ENCODE measurements around the gene RNASEH1. TPM values are rescaled to one million over a fixed set of nuclear protein-coding genes. Genes with fewer than 3 reads are reported as not detected.
A peak's percentile ranks its signal among the peaks of the same experiment; 100 is the strongest.

RNASEH1 gene, protein sequence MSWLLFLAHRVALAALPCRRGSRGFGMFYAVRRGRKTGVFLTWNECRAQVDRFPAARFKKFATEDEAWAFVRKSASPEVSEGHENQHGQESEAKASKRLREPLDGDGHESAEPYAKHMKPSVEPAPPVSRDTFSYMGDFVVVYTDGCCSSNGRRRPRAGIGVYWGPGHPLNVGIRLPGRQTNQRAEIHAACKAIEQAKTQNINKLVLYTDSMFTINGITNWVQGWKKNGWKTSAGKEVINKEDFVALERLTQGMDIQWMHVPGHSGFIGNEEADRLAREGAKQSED
- total RNA-seq (10 to 100 TPM; 19.6 to 21.2 (median 20.0) TPM), polyA plus RNA-seq (17.3 TPM)
- long read RNA-seq, donor 1, transcript RNASEH1-201 (8 exons, 1,887 nt) = major isoform, 67 of 78 reads
- long read RNA-seq, donor 1, partial matches to known transcripts = 2 of 78 reads
- long read RNA-seq, donor 1, other reads (novel, unspliced or antisense) = 9 of 78 reads
- long read RNA-seq, donor 2, transcript RNASEH1-201 (8 exons, 1,887 nt) = major isoform, 23 of 28 reads
- long read RNA-seq, donor 2, partial matches to known transcripts = 1 of 28 reads
- long read RNA-seq, donor 2, other reads (novel, unspliced or antisense) = 4 of 28 reads
- long read RNA-seq, donor 3, transcript RNASEH1-201 (8 exons, 1,887 nt) = major isoform, 150 of 185 reads
- long read RNA-seq, donor 3, partial matches to known transcripts = 12 of 185 reads
- long read RNA-seq, donor 3, other reads (novel, unspliced or antisense) = 20 of 185 reads
- long read RNA-seq, donor 4, transcript RNASEH1-201 (8 exons, 1,887 nt) = major isoform, 27 of 31 reads
- long read RNA-seq, donor 4, partial matches to known transcripts = 1 of 31 reads
- long read RNA-seq, donor 4, other reads (novel, unspliced or antisense) = 3 of 31 reads

DNA sequence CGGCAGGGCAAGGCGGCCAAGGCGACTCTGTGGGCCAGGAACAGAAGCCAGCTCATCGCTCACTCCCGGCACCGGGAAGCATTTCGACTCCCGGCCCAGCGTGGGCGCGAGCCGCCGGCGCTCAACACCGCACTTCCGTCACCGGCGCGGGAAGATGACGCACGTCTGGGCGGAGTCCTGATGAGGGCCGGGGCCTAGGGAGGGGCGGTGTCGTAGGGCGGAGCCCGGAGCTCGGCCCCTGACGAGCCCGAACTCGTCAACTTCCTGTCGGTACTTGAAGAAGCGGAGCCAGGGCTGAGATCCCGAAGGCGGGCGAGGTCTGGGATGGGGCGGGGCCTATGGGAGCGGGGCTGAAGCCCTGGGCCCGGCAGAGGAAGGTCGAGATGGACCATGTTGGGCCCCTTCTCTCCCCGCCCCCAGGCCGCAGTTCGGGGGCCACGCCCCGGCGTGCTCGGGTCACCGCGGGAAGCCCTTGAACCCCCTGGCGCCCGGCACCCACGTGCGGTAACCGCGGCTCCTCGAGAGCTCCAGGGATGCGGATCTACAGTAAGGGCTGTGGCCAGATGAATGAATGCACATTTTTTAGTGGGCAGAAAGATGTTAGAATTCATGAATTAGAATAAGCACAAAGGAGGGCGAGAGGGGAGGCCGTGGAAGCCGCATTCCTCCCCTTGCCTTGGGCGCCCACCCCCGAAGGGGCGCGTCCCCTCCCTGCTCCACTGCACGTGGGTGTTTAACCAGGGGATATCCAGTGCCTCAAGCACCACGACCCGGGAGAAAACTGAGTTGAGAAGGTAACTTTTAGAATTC, at the start of gene RNASEH1:
Gene RNASEH1, minus strand, starts transcription at position 129 of the 810 bp plus-strand sequence. Its CDS starts 73 bp downstream, at position 56.
- peak within 1 kb of the TSS; percentile 83 for H3K4me3 ChIP-seq (ENCODE audit: low read length)
- H3K27me3 ChIP-seq (ENCODE audit: control insufficient read depth, insufficient read depth) = no peaks in the 10 kb centered on the region
- peak within 1 kb of the TSS; percentile 77 for H3K27ac ChIP-seq (ENCODE audit: low read length)
- DNase-seq (peak; percentile 98 to 99 (median 99)), ATAC-seq (peak; percentile 100)
- no peaks in the 10 kb centered on the region for H3K4me1 ChIP-seq (ENCODE audit: control insufficient read depth, insufficient read depth, low read length)
- WGBS = under 1% methylated on average over 67 of the region's 67 CpGs
- H3K9me3 ChIP-seq (ENCODE audit: control insufficient read depth, low read length) = no peaks in the 10 kb centered on the region
- intact Hi-C loops (cut with DNase I) = no loop called here

DNA sequence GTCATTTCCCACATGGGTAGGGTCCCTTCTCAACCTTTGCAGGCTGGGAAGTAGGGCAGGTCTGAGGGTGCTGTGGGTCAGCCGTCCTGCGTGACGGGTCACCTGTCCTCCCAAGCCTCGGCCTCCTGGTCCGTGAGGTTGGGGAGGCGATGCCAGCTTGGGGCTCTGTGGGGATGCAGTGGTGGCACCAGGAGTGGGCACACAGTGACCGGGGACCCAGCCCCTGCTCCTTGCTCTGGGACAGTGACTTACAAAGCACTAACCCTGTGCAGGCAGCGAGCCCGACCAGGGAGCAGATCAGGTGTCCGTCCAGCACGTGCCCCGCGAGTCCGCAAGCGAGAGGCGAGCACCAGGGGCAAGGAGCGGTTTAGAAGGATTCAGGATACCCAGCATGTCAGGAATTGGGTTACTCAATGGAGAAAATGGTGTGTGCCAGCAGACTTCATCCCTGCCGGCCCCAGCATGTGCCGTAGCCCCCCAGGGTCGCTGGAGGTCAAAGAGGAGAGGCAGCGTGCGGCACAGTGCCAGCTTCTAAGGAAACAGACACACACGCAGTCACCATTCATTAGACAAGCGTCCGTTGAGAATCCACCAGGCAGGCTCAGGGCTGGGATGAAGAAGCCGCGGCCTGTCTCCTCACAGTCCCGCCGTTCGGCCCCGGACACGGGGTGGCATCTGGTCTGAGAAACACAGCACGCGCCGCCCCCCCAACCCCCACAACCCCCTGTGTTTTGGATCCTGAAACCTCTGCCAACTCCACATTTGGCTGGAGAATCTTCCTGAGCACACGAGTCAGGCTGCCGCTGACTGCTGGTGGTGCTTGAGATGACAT, 48.5 kb upstream of the RNASEH1 start:
- Histone ChIP-seq H3K27ac (ENCODE audit: low read length) (no peak overlapping the region), H3K27me3 (ENCODE audit: control insufficient read depth, insufficient read depth) (no peaks in the 10 kb centered on the region), H3K9me3 (ENCODE audit: control insufficient read depth, low read length) (no peaks in the 10 kb centered on the region), H3K4me1 (ENCODE audit: control insufficient read depth, insufficient read depth, low read length) (no peaks in the 10 kb centered on the region), H3K4me3 (ENCODE audit: low read length) (no peak overlapping the region)
- intact Hi-C loops (cut with DNase I) = no loop called here
- ATAC-seq = no peak
- WGBS = 80% methylated on average over 37 of the region's 37 CpGs
- DNase-seq = peak in 1 of 3 donors; percentile 52

DNA sequence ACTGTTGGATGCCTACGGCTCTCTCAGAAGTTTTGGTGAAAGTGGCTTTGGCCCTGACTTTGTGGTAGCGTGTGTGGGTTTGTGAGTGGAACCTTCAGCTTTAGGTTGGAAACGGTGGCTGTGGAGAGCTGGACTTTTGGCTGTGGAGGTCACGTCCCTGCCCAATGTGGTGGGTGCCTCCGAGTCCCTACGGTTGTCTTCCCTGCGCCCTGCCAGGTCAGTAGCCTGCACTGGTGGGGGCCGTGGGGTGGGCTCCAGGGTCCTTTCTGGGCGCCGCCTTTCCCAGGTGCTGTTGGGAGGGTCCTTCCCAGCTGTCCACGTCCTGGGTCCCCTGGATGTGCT, 47.9 kb upstream of the RNASEH1 start:
- Histone ChIP-seq H3K4me3 (ENCODE audit: low read length) (no peak overlapping the region), H3K9me3 (ENCODE audit: control insufficient read depth, low read length) (no peaks in the 10 kb centered on the region), H3K27ac (ENCODE audit: low read length) (no peak overlapping the region), H3K27me3 (ENCODE audit: control insufficient read depth, insufficient read depth) (no peaks in the 10 kb centered on the region), H3K4me1 (ENCODE audit: control insufficient read depth, insufficient read depth, low read length) (no peaks in the 10 kb centered on the region)
- ATAC-seq (no peak), DNase-seq (peak in 1 of 3 donors; percentile 33)
- WGBS = 89% methylated on average over 11 of the region's 11 CpGs
- intact Hi-C loops (cut with DNase I) = no loop called here

DNA sequence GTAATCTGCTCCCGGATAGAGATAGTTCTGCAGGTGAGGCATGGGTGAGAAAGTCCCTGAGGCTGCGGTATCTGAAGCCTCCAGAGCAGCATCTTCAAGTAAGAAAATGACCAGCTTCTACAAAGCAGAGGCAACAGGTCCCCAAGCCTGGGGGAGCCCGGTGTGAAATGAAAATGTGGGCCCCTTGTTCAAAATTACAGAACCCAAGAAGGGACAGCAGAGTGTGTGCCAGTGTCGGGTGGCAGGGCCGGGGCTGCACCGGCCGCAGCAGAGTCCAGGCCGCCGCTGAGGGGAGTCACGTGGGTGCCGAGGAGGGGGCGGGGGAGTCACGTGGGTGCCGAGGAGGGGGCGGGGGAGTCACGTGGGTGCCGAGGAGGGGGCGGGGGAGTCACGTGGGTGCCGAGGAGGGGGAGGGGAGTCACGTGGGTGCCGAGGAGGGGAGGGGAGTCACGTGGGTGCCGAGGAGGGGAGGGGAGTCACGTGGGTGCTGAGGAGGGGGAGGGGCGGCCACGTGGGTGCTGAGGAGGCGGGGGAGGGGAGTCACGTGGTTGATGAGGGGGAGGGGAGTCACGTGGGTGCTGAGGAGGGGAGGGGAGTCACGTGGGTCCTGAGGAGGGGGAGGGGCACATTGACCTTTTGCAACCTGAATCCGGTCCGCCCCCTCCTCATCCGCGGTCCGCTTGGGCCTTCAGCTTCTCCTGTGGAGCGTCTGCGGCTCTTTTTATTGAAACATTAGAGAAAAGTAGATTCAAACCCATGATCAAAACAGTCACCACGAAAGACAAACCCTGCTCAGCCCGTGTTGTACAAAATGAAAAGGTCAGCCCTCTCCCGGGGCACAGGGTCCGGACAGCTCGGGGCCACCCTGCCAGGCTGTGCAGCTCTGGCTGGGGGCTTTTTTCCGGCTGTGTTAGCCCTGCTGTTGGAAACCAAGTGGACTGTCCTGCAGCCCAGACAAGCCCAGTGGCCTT, 47.1 kb upstream of the RNASEH1 start:
- no peaks in the 10 kb centered on the region for H3K4me1 ChIP-seq (ENCODE audit: control insufficient read depth, insufficient read depth, low read length)
- intact Hi-C loops (cut with DNase I) = no loop called here
- DNase-seq = peak in 2 of 3 donors; percentile 49 to 88
- H3K9me3 ChIP-seq (ENCODE audit: control insufficient read depth, low read length) = no peaks in the 10 kb centered on the region
- no peaks in the 10 kb centered on the region for H3K27me3 ChIP-seq (ENCODE audit: control insufficient read depth, insufficient read depth)
- WGBS = 42% methylated on average over 42 of the region's 44 CpGs
- H3K27ac ChIP-seq (ENCODE audit: low read length) = no peak overlapping the region
- H3K4me3 ChIP-seq (ENCODE audit: low read length) = no peak overlapping the region
- peak in 1 of 2 donors; percentile 36 for ATAC-seq

DNA sequence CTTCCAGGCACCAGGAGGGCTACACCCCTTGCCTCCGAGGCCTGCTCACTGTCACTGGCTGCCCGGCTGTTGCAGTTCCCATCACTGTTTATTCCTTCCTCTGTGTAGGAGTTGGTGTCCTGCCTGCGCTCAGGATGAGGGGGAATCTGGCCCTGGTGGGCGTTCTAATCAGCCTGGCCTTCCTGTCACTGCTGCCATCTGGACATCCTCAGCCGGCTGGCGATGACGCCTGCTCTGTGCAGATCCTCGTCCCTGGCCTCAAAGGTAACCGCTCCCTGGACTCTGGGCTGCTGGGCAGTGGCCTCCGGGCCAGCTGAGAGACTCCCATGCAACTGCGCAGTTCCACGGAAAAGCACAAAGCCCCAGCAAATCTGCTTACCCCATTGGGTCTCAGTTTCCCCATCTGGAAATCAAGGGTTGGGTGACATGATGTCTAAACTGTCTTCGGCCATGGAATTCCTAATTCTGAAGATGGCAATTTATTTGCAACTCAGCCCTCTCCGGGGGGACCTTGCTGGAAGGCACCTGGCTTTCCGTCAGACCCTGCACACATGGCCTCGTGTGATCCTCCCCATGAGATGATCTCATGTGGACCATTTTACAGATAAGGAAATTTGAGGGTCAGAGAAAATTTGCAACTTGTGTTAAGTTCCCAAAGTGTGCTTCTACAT, 46.2 kb upstream of the RNASEH1 start:
- no peak overlapping the region for H3K4me3 ChIP-seq (ENCODE audit: low read length)
- H3K27ac ChIP-seq (ENCODE audit: low read length) = peak overlapping the region; percentile 13
- DNase-seq (peak in 1 of 3 donors; percentile 73), ATAC-seq (peak; percentile 37 to 56)
- 51% methylated on average over 16 of the region's 16 CpGs for WGBS
- H3K4me1 ChIP-seq (ENCODE audit: control insufficient read depth, insufficient read depth, low read length) = no peaks in the 10 kb centered on the region
- intact Hi-C loops (cut with DNase I) = no loop called here
- H3K27me3 ChIP-seq (ENCODE audit: control insufficient read depth, insufficient read depth) = no peaks in the 10 kb centered on the region
- H3K9me3 ChIP-seq (ENCODE audit: control insufficient read depth, low read length) = no peaks in the 10 kb centered on the region

DNA sequence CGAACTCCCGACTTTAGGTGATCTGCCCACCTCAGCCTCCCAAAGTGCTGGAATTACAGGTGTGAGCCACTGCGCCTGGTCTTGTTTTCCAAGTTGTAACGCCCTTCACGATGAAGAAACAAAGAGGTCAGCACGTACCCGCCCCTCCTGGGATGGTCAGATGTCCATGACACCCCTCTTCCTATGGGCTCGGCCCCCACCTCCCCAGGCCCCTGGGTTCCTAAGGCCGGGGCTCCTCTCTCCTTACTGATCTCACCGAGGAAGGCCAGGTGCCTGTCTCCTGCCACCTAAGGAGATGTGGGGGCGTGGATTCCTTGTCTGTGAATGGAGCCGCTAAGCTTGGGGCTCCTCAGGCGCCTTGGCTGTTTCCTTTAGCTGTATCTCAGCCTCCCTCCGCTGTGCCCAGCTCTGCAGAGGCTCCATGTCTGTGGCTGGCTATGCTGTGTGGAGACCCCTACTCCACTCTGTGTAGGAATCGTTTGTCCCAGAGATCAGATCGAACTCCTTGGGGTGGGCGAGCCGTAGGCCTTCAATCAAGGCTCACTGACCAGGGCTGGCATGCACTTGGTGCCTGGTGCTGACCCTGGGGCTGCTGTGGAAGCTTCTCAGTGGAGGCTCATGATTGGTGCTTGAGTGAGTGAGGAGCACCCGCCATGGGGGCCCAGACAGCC, 45.5 kb upstream of the RNASEH1 start:
- no peaks in the 10 kb centered on the region for H3K4me1 ChIP-seq (ENCODE audit: control insufficient read depth, insufficient read depth, low read length)
- H3K4me3 ChIP-seq (ENCODE audit: low read length) = no peak overlapping the region
- no peaks in the 10 kb centered on the region for H3K9me3 ChIP-seq (ENCODE audit: control insufficient read depth, low read length)
- no peak overlapping the region for H3K27ac ChIP-seq (ENCODE audit: low read length)
- WGBS = 86% methylated on average over 19 of the region's 19 CpGs
- no peak for ATAC-seq
- peak in 1 of 3 donors; percentile 39 for DNase-seq
- H3K27me3 ChIP-seq (ENCODE audit: control insufficient read depth, insufficient read depth) = no peaks in the 10 kb centered on the region
- intact Hi-C loops (cut with DNase I) = no loop called here

DNA sequence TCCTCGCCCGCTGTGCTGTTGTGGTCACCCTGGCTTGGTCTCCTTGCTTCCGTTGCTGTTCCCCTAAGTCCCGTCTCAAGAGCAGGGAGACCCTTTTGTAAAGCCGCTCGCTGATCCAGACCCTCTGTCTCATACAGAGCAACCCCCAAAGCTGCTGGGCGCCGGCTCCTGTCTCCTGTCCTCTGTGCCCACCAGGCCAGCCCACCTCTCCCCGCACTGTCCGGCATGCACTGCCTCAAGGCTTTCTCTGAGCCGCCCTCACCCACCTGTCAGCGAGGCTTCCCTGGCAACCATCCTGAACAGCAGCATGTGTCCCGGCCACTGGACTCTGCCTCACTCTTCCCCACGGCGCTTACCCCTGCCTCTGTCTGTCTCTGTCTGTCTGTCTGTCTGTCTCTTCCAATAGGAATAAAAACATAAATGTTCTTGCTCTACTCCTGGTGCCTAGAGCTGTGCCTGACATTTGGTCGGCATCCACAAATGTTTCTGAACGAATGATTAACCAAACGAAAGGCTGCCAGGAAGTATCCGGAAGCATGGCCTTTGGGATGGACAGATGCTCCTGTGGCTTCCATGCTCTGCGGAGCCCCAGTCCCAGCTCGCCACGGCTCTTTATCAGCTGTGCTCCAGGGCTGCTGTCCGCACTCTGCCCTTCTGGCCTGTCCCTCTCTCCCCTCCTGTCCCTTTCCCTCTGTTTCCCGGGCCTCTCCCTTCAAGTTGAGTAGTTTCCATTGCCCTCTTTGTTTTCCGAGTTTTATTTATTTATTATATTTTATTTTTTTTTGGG, 44.6 kb upstream of the RNASEH1 start:
- no peaks in the 10 kb centered on the region for H3K4me1 ChIP-seq (ENCODE audit: control insufficient read depth, insufficient read depth, low read length)
- H3K27me3 ChIP-seq (ENCODE audit: control insufficient read depth, insufficient read depth) = no peaks in the 10 kb centered on the region
- 86% methylated on average over 25 of the region's 25 CpGs for WGBS
- intact Hi-C loops (cut with DNase I) = no loop called here
- no peak overlapping the region for H3K27ac ChIP-seq (ENCODE audit: low read length)
- H3K9me3 ChIP-seq (ENCODE audit: control insufficient read depth, low read length) = no peaks in the 10 kb centered on the region
- no peak for ATAC-seq
- DNase-seq = no peak
- no peak overlapping the region for H3K4me3 ChIP-seq (ENCODE audit: low read length)

DNA sequence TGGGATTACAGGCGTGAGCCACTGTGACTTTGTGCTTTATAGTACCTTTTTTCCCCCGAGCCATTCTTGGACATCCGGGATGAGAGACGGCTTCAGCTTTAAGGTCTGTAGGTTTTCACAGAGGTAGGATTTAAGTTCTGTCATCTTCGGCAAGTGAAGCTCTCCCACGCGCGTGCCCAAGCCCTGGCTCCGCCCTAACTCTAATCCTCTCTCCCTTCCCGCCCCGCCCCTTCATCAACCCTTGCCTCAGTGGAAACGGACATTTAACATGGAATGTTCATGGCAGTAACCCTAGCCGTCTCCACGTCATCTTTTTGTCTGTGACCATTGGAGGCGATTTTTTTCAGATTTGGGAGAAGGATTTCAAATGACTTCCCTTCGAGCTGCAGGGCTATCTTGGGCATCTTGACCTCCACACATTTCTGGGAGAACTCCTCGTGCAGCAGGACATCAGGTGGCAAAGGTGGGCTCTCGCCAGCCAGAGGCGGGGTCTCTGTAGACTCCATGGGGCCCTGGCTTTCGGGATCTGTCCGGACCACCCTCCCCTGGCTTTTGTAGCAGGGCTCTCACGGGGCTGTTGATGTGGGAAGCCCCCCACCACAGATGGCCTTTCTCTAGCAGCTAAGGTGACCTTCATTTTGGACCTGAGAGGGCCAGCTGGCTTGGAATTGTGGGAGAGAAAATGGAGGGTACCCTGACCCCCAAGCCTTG, 43.6 kb upstream of the RNASEH1 start:
- no peak for ATAC-seq
- Histone ChIP-seq H3K27ac (ENCODE audit: low read length) (no peak overlapping the region), H3K27me3 (ENCODE audit: control insufficient read depth, insufficient read depth) (no peaks in the 10 kb centered on the region), H3K4me3 (ENCODE audit: low read length) (no peak overlapping the region), H3K4me1 (ENCODE audit: control insufficient read depth, insufficient read depth, low read length) (no peaks in the 10 kb centered on the region), H3K9me3 (ENCODE audit: control insufficient read depth, low read length) (no peaks in the 10 kb centered on the region)
- no peak for DNase-seq
- WGBS = 76% methylated on average over 22 of the region's 22 CpGs
- intact Hi-C loops (cut with DNase I) = no loop called here
